Lower lobe of right lung (tissue), 2 donors: Measurements from ENCODE around the gene ZNF521. TPM values are rescaled to one million over a fixed set of nuclear protein-coding genes. Genes with fewer than 3 reads are reported as not detected.

Experiments used
- ATAC-seq, 2 donors: fragments of 200-7000 bp; cut with Tn5 transposase; one replicate each; pipeline ENCODE4 v1.9.1; 2020 to 2022; ENCODE audit warnings: mild to moderate bottlenecking in 2 of 2, moderate library complexity in 2 of 2
- DNase-seq: peaks from one replicate; pipeline ENCODE4 v3.0.0-alpha.2; 2020
- H3K27ac ChIP-seq: fragments of 200-600 bp; one replicate; pipeline ENCODE4 v1.8.0; 2022
- H3K27me3 ChIP-seq: fragments of 200-600 bp; one replicate; pipeline ENCODE4 v1.8.0; 2022; ENCODE audit warnings: low read depth
- H3K36me3 ChIP-seq: fragments of 200-600 bp; one replicate; pipeline ENCODE4 v1.8.0; 2022; ENCODE audit warnings: mild to moderate bottlenecking
- H3K4me1 ChIP-seq: fragments of 200-600 bp; one replicate; pipeline ENCODE4 v1.8.0; 2022
- H3K4me3 ChIP-seq: fragments of 200-600 bp; one replicate; pipeline ENCODE4 v1.8.0; 2022; ENCODE audit warnings: mild to moderate bottlenecking
- H3K9me3 ChIP-seq: fragments of 200-600 bp; one replicate; pipeline ENCODE4 v1.8.0; 2022
- intact Hi-C: fragments of 100-400 bp; cut with DNase I; formaldehyde crosslinking; loops from one replicate; pipeline ENCODE4 v1.11.0; 2022
- total RNA-seq: library from RNA; stranded (reverse); fragmentation: NEBNext Ultra II Directional; extraction: Animal tissue kit (Norgen Biotek cat#: 25700); gene quantifications from one replicate; pipeline ENCODE4 v1.2.1, GENCODE V29; 2021
- TF ChIP-seq, protein P1 (sequence below): fragments of 200-600 bp; IDR thresholded peaks from one replicate; pipeline ENCODE4 v1.8.0; 2022; ENCODE audit warnings: antibody characterized with exemption, mild to moderate bottlenecking
- donor health status: DM: no; HTN: yes; CAD: no; lungs with severe emphysema.

ZNF521 gene
- total RNA-seq, 1 donor from 2014 or later, result 12.7 TPM

DNA sequence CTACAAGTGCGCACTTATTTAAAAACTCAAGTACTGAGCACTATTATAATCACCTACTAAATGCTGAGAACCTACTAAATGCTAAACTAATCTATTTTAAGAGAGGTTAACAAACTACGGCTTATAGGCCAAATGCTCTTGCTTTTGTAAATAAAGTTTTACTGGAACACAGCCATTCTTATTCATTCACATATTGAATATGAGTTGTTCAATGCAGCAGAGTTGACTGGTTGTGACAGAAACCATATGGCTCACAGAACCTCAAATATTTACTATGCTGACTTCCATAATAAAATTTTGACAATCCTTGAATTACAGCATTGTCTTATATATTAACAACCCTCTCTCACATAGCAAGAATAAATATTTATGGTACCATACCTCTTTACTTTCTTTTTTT is 103.2 kb downstream of the ZNF521 start:
- intact Hi-C loops, result no loop called here
- H3K27ac ChIP-seq, result no peak overlapping the region
- peaks cover 6% of the 10 kb centered on the region for H3K4me1 ChIP-seq
- TF ChIP-seq, protein P1, sequence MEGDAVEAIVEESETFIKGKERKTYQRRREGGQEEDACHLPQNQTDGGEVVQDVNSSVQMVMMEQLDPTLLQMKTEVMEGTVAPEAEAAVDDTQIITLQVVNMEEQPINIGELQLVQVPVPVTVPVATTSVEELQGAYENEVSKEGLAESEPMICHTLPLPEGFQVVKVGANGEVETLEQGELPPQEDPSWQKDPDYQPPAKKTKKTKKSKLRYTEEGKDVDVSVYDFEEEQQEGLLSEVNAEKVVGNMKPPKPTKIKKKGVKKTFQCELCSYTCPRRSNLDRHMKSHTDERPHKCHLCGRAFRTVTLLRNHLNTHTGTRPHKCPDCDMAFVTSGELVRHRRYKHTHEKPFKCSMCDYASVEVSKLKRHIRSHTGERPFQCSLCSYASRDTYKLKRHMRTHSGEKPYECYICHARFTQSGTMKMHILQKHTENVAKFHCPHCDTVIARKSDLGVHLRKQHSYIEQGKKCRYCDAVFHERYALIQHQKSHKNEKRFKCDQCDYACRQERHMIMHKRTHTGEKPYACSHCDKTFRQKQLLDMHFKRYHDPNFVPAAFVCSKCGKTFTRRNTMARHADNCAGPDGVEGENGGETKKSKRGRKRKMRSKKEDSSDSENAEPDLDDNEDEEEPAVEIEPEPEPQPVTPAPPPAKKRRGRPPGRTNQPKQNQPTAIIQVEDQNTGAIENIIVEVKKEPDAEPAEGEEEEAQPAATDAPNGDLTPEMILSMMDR, result no peak
- H3K9me3 ChIP-seq, result no peaks in the 10 kb centered on the region
- no peaks in the 10 kb centered on the region for H3K36me3 ChIP-seq
- no peak overlapping the region for H3K4me3 ChIP-seq
- DNase-seq (no peak), ATAC-seq (no peak)
- no peaks in the 10 kb centered on the region for H3K27me3 ChIP-seq

DNA sequence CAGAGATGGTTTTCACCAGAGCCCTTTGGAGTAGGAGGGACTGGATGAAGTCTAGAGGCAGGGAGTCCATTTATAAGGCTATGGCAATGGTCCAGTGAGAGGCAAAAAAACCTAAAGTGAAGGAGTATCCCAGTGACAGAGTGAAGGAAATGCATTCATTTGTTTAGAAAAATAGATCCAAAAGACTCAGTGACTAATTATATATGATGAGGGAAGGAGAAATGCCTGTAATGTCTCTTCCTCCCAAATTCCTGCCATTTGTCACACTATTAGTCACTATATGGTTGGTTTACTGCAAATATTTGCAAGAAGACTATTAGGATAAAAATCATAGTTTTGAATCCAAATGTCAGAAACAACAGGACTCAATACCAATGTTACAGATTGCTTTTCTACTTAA is 104.2 kb downstream of the ZNF521 start:
- TF ChIP-seq, protein P1, result no peak
- Histone ChIP-seq H3K4me3 (no peak overlapping the region), H3K9me3 (no peaks in the 10 kb centered on the region), H3K36me3 (no peaks in the 10 kb centered on the region), H3K4me1 (peaks cover 6% of the 10 kb centered on the region), H3K27ac (no peak overlapping the region), H3K27me3 (no peaks in the 10 kb centered on the region)
- no peak for DNase-seq
- intact Hi-C loops, result no loop called here
- no peak for ATAC-seq

DNA sequence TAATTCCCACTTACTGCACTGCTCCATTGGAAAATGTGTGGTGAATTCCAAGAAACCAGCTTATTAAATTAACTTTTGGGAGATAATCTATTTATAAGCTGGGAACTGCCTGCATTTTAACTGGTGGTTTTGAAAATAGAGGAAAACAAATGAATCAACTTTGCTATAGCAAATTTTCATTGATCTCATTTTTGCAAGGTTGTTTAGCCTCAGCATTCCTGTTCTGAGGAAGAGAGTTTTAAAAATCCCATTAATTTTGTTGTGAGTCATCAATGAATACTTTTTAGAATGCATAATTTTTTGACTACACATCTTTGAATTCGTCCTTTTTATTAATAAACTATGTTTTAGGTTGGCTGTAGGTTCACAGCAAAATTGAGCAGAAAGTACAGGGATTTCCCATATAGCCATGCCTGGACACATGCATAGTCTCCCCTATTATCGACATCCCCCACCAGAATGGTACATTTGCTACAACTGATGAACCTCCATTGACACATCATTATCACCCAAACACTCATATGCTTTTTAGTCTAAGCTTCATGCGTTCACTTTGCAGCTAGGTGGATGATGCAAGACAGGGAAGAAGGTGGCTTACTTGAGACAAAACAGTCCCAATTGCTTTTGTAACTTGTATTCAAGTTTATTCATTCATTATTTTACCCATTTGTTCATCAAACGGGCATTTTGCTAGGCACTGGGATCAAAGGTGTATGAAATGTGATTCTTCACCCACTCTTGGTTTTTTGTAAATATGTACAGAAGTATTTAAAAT is 106.9 kb downstream of the ZNF521 start:
- no peaks in the 10 kb centered on the region for H3K9me3 ChIP-seq
- ATAC-seq (no peak), DNase-seq (no peak)
- no peaks in the 10 kb centered on the region for H3K27me3 ChIP-seq
- peaks cover 6% of the 10 kb centered on the region for H3K4me1 ChIP-seq
- no peak overlapping the region for H3K4me3 ChIP-seq
- H3K36me3 ChIP-seq, result no peaks in the 10 kb centered on the region
- intact Hi-C loops, result no loop called here
- no peak overlapping the region for H3K27ac ChIP-seq
- TF ChIP-seq, protein P1, result no peak

- ATAC-seq (no peak), DNase-seq (no peak)
- TF ChIP-seq, protein P1, result no peak
- peaks cover 13% of the 10 kb centered on the region for H3K4me1 ChIP-seq
- H3K4me3 ChIP-seq, result no peak overlapping the region
- no peaks in the 10 kb centered on the region for H3K9me3 ChIP-seq
- no peaks in the 10 kb centered on the region for H3K27me3 ChIP-seq
- intact Hi-C loops, result no loop called here
- no peaks in the 10 kb centered on the region for H3K36me3 ChIP-seq
- H3K27ac ChIP-seq, result no peak overlapping the region
Measured at GRCh38 chr18:25244170-25244569, 107.8 kb downstream of the ZNF521 start.

DNA sequence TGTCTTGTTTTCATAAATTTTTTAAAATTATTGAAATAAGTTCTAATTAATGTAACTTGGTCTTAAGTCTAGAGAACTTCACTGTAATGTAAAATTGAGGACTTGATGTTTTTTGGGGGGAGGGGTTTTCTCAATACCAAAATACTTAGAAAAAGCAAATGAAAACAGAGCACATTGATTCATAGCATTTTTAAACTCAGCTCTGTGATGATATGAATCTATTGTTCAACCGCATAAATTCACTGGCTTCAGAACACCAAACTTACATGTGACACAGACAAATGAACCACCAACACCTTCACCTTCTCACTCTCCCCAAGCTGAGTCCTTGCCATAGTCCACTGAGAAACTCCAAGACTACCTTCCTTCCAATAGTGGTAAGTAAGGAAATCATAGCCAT is 108.2 kb downstream of the ZNF521 start:
- H3K27ac ChIP-seq, result no peak overlapping the region
- no peak overlapping the region for H3K4me3 ChIP-seq
- TF ChIP-seq, protein P1, result no peak
- intact Hi-C loops, result no loop called here
- no peak for DNase-seq
- ATAC-seq, result no peak
- H3K4me1 ChIP-seq, result peaks cover 14% of the 10 kb centered on the region
- H3K36me3 ChIP-seq, result no peaks in the 10 kb centered on the region
- no peaks in the 10 kb centered on the region for H3K27me3 ChIP-seq
- no peaks in the 10 kb centered on the region for H3K9me3 ChIP-seq
